H9 (cell line): Measurements from ENCODE around the gene OLIG3. TPM values are rescaled to one million over a fixed set of nuclear protein-coding genes. Genes with fewer than 3 reads are reported as not detected.

ENCODE experiments used
- DNase-seq: peaks from one replicate; pipeline ENCODE4 v3.0.0-alpha.2; 2017
- H2AFZ ChIP-seq: one replicate; pipeline ENCODE4 v1.6.1; 2013; ENCODE audit warnings: mild to moderate bottlenecking, low read length, control low read depth, moderate library complexity
- H2AK5ac ChIP-seq: 2 replicates; pipeline ENCODE4 v1.6.1; 2013; ENCODE audit warnings: low read length, control low read depth, mixed read lengths; ENCODE audit not compliant: insufficient read length
- H2BK120ac ChIP-seq: one replicate; pipeline ENCODE4 v1.6.1; 2013; ENCODE audit warnings: low read depth, mild to moderate bottlenecking, low read length, control low read depth, inconsistent platforms; ENCODE audit not compliant: poor library complexity, severe bottlenecking
- H2BK12ac ChIP-seq: 2 replicates; pipeline ENCODE4 v1.6.1; 2013; ENCODE audit warnings: low read length, control low read depth, mixed read lengths, low read depth; ENCODE audit not compliant: insufficient read length
- H2BK15ac ChIP-seq: 2 replicates; pipeline ENCODE4 v1.6.1; 2013; ENCODE audit warnings: low read depth, low read length, control low read depth
- H2BK20ac ChIP-seq: one replicate; pipeline ENCODE4 v1.6.1; 2013; ENCODE audit warnings: low read depth, mild to moderate bottlenecking, low read length, control low read depth, inconsistent platforms; ENCODE audit not compliant: poor library complexity, severe bottlenecking
- H2BK5ac ChIP-seq: 2 replicates; pipeline ENCODE4 v1.6.1; 2013; ENCODE audit warnings: low read length, control low read depth, mixed read lengths; ENCODE audit not compliant: insufficient read length
- H3K14ac ChIP-seq: 2 replicates; pipeline ENCODE4 v1.6.1; 2013; ENCODE audit warnings: low read length, control low read depth; ENCODE audit not compliant: insufficient read depth
- H3K18ac ChIP-seq: 2 replicates; pipeline ENCODE4 v1.6.1; 2013; ENCODE audit warnings: low read depth, mild to moderate bottlenecking, mixed read lengths, low read length, control low read depth; ENCODE audit not compliant: insufficient read length
- H3K23ac ChIP-seq: 2 replicates; pipeline ENCODE4 v1.6.1; 2013; ENCODE audit warnings: low read length, control low read depth, mixed read lengths, low read depth; ENCODE audit not compliant: insufficient read length
- H3K23me2 ChIP-seq: 2 replicates; pipeline ENCODE4 v1.6.1; 2013; ENCODE audit warnings: low read depth, mild to moderate bottlenecking, mixed read lengths, low read length, control low read depth; ENCODE audit not compliant: insufficient read length, poor library complexity, severe bottlenecking
- H3K27ac ChIP-seq: 2 replicates; pipeline ENCODE4 v1.5.1; 2013; ENCODE audit warnings: low read length, control low read depth, mixed read lengths, low read depth; ENCODE audit not compliant: insufficient read length
- H3K27me3 ChIP-seq: 2 replicates; pipeline ENCODE4 v1.6.1; 2013; ENCODE audit warnings: low read length, control low read depth, inconsistent platforms; ENCODE audit not compliant: insufficient read depth
- H3K4ac ChIP-seq: 2 replicates; pipeline ENCODE4 v1.6.1; 2013; ENCODE audit warnings: low read depth, mild to moderate bottlenecking, control low read depth, inconsistent platforms, low read length, moderate library complexity
- H3K4me1 ChIP-seq: 2 replicates; pipeline ENCODE4 v1.6.1; 2013; ENCODE audit warnings: low read length, control low read depth, inconsistent platforms; ENCODE audit not compliant: insufficient read depth
- H3K4me2 ChIP-seq: 2 replicates; pipeline ENCODE4 v1.6.1; 2013; ENCODE audit warnings: low read length, control low read depth, mixed read lengths; ENCODE audit not compliant: insufficient read length, insufficient read depth
- H3K56ac ChIP-seq: 2 replicates; pipeline ENCODE4 v1.6.1; 2013; ENCODE audit warnings: low read depth, mild to moderate bottlenecking, mixed read lengths, low read length, control low read depth; ENCODE audit not compliant: insufficient read length
- H3K79me1 ChIP-seq: 2 replicates; pipeline ENCODE4 v1.6.1; 2013; ENCODE audit warnings: low read depth, mild to moderate bottlenecking, moderate library complexity, low read length, control low read depth, inconsistent platforms; ENCODE audit not compliant: insufficient read depth, poor library complexity, severe bottlenecking
- H3K79me2 ChIP-seq: 2 replicates; pipeline ENCODE4 v1.6.1; 2013; ENCODE audit warnings: low read length, control low read depth, inconsistent platforms; ENCODE audit not compliant: insufficient read depth
- H3K9ac ChIP-seq: 2 replicates; pipeline ENCODE4 v1.6.1; 2013; ENCODE audit warnings: low read length, control low read depth, mixed read lengths; ENCODE audit not compliant: insufficient read length; ENCODE audit errors: extremely low read depth
- H3K9me3 ChIP-seq: one replicate; pipeline ENCODE4 v1.6.1; 2013; ENCODE audit warnings: low read depth, low read length, inconsistent platforms; ENCODE audit not compliant: control insufficient read depth
- H3T11ph ChIP-seq: one replicate; pipeline ENCODE4 v1.6.1; 2013; ENCODE audit warnings: mild to moderate bottlenecking, low read length, control low read depth, inconsistent platforms
- H4K20me1 ChIP-seq: one replicate; pipeline ENCODE4 v1.6.1; 2013; ENCODE audit not compliant: control insufficient read depth, insufficient read length, insufficient read depth
- H4K5ac ChIP-seq: 2 replicates; pipeline ENCODE4 v1.6.1; 2013; ENCODE audit warnings: low read depth, mild to moderate bottlenecking, mixed read lengths, low read length, control low read depth; ENCODE audit not compliant: insufficient read length
- H4K8ac ChIP-seq: replicated peaks from 2 replicates; pipeline ENCODE4 v1.6.1; 2013; ENCODE audit warnings: low read length, control low read depth, mixed read lengths, low read depth; ENCODE audit not compliant: insufficient read length
- H4K91ac ChIP-seq: 2 replicates; pipeline ENCODE4 v1.6.1; 2013; ENCODE audit warnings: low read depth, mild to moderate bottlenecking, moderate library complexity, mixed read lengths, low read length, control low read depth; ENCODE audit not compliant: insufficient read length
- H3K27ac Mint-ChIP-seq, 3 experiments: 2 replicates in 2 of 3; 3 replicates in 1 of 3; pipeline ENCODE4 v1.8.0; 2020 to 2021; ENCODE audit warnings: mixed read lengths in 3 of 3, mild to moderate bottlenecking in 1 of 3, moderate library complexity in 1 of 3
- H3K27me3 Mint-ChIP-seq: 2 replicates; pipeline ENCODE4 v1.8.0; 2021; ENCODE audit warnings: low read depth, mild to moderate bottlenecking, moderate library complexity, mixed read lengths
- H3K36me3 Mint-ChIP-seq, 3 experiments: 2 replicates in 2 of 3; 3 replicates in 1 of 3; pipeline ENCODE4 v1.8.0; 2020 to 2021; ENCODE audit warnings: low read depth in 3 of 3, mixed read lengths in 3 of 3; ENCODE audit not compliant: insufficient read depth in 1 of 3
- H3K4me1 Mint-ChIP-seq, 2 experiments: 2 replicates each; pipeline ENCODE4 v1.8.0; 2020; ENCODE audit warnings: mixed read lengths in 2 of 2
- H3K4me3 Mint-ChIP-seq, 2 experiments: 2 replicates in 1 of 2; 3 replicates in 1 of 2; pipeline ENCODE4 v1.8.0; 2020 to 2021; ENCODE audit warnings: mild to moderate bottlenecking in 2 of 2, mixed read lengths in 2 of 2, moderate library complexity in 1 of 2
- H3K9me3 Mint-ChIP-seq, 2 experiments: 2 replicates in 1 of 2; 3 replicates in 1 of 2; pipeline ENCODE4 v1.8.0; 2020; ENCODE audit warnings: mild to moderate bottlenecking in 2 of 2, mixed read lengths in 2 of 2, moderate library complexity in 1 of 2
- CTCF ChIP-seq: fragments of 200-600 bp; sonication (generic); conservative IDR thresholded peaks from 3 replicates; pipeline ENCODE4 v1.8.0; 2021; ENCODE audit warnings: antibody characterized with exemption, mild to moderate bottlenecking
- WGBS: extraction: QIAGEN DNeasy Blood & Tissue Kit; methylation state at CpG from one replicate; pipeline ENCODE4 v1.1.7; 2013; ENCODE audit warnings: missing lambda C conversion rate, low lambda C conversion rate, mixed read lengths; ENCODE audit not compliant: insufficient read length; ENCODE audit errors: extremely low coverage; 5-methylcytosine and 5-hydroxymethylcytosine counted together
- total RNA-seq: library from RNA; stranded (reverse); gene quantifications from 2 replicates; pipeline ENCODE4 v1.2.1, GENCODE V29; 2021

OLIG3 gene
- total RNA-seq, 1 experiment from 2014 or later = 0.22 TPM

DNA sequence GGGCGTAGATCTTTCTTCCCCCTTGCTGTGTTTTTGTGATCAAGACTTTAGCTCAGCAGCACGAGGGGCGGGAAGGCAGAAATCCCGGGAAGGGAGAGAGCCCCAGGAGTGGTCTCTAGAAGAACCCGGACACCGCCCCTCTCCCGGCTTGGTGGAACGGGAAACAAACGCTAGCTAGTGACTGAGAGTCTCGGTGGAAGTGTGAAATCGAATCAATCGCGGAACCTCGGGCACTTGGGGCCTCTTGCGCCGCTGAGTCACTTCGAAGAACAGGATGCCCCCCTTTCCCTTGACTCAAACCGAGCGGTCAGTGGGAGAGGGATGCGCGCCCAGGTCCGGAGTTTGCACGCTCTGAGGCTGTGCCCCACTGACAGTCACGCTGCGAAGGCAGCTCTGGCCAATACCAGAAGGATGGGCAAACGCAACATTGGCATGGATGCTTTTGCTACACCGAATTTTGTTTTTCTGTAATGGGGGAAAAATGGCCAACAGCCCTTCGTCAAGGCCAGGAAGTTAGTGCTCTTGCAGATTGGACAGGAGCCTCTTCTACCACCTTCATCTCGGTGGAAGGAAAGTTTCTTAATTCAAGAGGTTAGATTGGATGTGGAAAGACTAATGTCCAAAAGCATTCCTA is 1.6 kb upstream of the OLIG3 start:
- H3K23me2 ChIP-seq = peaks cover 37% of the 10 kb centered on the region
- Mint-ChIP-seq H3K27me3 (peaks cover 99% of the 10 kb centered on the region), H3K4me1 (peaks cover 59 to 68% of the 10 kb centered on the region in 2 experiments), H3K36me3 (no peaks in the 10 kb centered on the region; a peak in 1 of 7 replicates), H3K27ac (no peak overlapping the region), H3K9me3 (peaks cover 0 to 3% of the 10 kb centered on the region in 2 experiments; a peak in 2 of 5 replicates), H3K4me3 (peak overlapping the region; percentile 36 to 86)
- no peak overlapping the region for H2BK120ac ChIP-seq
- H3K14ac ChIP-seq = no peak overlapping the region; the same call in 1 of the 2 replicates
- no peak overlapping the region for H2BK20ac ChIP-seq
- WGBS = no CpG with 5 or more reads among the region's 29 CpGs
- no peaks in the 10 kb centered on the region for H3K4me1 ChIP-seq
- no peak overlapping the region for H3T11ph ChIP-seq
- no peak overlapping the region for H2BK5ac ChIP-seq
- no peak overlapping the region for H3K27ac ChIP-seq
- no peak overlapping the region for H2BK15ac ChIP-seq
- no peak overlapping the region for H3K56ac ChIP-seq
- peak; percentile 69 for DNase-seq
- peaks cover 80% of the 10 kb centered on the region for H3K27me3 ChIP-seq
- H4K8ac ChIP-seq = no peak overlapping the region
- H4K5ac ChIP-seq = no peak overlapping the region
- no peak overlapping the region for H3K9ac ChIP-seq
- H4K20me1 ChIP-seq = peaks cover 2% of the 10 kb centered on the region
- H3K79me1 ChIP-seq = no peaks in the 10 kb centered on the region
- H2AFZ ChIP-seq = no peak overlapping the region
- no peaks in the 10 kb centered on the region for H3K9me3 ChIP-seq
- no peak overlapping the region for H3K23ac ChIP-seq
- no peak overlapping the region for H2BK12ac ChIP-seq
- H3K4ac ChIP-seq = no peak overlapping the region
- H2AK5ac ChIP-seq = no peak overlapping the region
- no peak overlapping the region for H4K91ac ChIP-seq
- H3K18ac ChIP-seq = no peak overlapping the region
- no peak for TF ChIP-seq CTCF
- peak overlapping the region; percentile 81 for H3K4me2 ChIP-seq
- no peaks in the 10 kb centered on the region for H3K79me2 ChIP-seq
